Measurements from ENCODE around the gene FAM3B.

DNA sequence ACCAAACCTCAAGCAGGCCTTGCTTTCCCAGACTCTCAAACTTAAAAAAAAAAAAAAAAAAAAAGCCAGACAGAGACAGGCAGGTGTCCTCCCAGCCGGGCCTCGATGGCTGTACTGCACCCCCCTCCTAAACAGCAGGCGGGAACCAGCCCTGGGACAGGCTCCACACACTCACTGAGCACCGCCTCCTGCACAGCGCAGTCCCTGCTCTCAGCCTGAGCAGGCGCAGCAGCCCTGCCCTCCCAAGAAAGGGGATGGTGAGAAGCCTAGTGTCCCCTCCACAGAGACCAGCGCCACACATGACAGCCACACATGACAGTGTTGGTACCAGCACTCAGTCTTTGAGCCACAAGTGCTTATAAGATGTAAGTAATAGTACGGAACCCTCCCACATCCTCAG, 57.2 kb downstream of the FAM3B start:
- TF ChIP-seq, protein P1, sequence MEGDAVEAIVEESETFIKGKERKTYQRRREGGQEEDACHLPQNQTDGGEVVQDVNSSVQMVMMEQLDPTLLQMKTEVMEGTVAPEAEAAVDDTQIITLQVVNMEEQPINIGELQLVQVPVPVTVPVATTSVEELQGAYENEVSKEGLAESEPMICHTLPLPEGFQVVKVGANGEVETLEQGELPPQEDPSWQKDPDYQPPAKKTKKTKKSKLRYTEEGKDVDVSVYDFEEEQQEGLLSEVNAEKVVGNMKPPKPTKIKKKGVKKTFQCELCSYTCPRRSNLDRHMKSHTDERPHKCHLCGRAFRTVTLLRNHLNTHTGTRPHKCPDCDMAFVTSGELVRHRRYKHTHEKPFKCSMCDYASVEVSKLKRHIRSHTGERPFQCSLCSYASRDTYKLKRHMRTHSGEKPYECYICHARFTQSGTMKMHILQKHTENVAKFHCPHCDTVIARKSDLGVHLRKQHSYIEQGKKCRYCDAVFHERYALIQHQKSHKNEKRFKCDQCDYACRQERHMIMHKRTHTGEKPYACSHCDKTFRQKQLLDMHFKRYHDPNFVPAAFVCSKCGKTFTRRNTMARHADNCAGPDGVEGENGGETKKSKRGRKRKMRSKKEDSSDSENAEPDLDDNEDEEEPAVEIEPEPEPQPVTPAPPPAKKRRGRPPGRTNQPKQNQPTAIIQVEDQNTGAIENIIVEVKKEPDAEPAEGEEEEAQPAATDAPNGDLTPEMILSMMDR (IDR thresholded peaks at IDR 0.05; ENCODE audit: low read length): no peak
- TF ChIP-seq EZH2 (IDR thresholded peaks at IDR 0.05; ENCODE audit: borderline replicate concordance, low read length): no peak

Data from OCI-LY1 (cell line).